ENCODE results near the gene RBM23. TPM values are rescaled to one million over a fixed set of nuclear protein-coding genes. Genes with fewer than 3 reads are reported as not detected.

RBM23 gene
- total RNA-seq, 1 donor from 2014 or later = 42.1 TPM

DNA sequence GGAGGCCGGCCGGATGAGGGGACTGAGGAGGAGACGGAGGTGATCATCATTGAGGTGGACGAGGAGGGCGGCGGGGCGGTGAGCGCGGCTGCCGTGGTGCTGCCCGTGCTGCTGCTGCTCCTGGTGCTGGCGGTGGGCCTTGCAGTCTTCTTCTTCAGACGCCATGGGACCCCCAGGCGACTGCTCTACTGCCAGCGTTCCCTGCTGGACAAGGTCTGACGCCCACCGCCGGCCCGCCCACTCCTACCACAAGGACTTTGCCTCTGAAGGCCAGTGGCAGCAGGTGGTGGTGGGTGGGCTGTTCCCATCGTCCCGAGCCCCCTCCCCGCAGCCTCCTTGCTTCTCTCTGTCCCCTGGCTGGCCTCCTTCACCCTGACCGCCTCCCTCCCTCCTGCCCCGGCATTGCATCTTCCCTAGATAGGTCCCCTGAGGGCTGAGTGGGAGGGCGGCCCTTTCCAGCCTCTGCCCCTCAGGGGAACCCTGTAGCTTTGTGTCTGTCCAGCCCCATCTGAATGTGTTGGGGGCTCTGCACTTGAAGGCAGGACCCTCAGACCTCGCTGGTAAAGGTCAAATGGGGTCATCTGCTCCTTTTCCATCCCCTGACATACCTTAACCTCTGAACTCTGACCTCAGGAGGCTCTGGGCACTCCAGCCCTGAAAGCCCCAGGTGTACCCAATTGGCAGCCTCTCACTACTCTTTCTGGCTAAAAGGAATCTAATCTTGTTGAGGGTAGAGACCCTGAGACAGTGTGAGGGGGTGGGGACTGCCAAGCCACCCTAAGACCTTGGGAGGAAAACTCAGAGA, 72.9 kb downstream of the RBM23 start:
- DNase-seq = no peak
- Histone ChIP-seq H3K9me3 (replicated peaks) (no peaks in the 10 kb centered on the region), H3K4me1 (peaks cover 57% of the 10 kb centered on the region), H3K27me3 (ENCODE audit: low read depth) (no peaks in the 10 kb centered on the region), H3K36me3 (peaks cover 57% of the 10 kb centered on the region), H3K4me3 (no peak overlapping the region), H3K27ac (replicated peaks) (peak overlapping the region; percentile 5)
- TF ChIP-seq, protein P1, sequence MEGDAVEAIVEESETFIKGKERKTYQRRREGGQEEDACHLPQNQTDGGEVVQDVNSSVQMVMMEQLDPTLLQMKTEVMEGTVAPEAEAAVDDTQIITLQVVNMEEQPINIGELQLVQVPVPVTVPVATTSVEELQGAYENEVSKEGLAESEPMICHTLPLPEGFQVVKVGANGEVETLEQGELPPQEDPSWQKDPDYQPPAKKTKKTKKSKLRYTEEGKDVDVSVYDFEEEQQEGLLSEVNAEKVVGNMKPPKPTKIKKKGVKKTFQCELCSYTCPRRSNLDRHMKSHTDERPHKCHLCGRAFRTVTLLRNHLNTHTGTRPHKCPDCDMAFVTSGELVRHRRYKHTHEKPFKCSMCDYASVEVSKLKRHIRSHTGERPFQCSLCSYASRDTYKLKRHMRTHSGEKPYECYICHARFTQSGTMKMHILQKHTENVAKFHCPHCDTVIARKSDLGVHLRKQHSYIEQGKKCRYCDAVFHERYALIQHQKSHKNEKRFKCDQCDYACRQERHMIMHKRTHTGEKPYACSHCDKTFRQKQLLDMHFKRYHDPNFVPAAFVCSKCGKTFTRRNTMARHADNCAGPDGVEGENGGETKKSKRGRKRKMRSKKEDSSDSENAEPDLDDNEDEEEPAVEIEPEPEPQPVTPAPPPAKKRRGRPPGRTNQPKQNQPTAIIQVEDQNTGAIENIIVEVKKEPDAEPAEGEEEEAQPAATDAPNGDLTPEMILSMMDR (IDR thresholded peaks at IDR 0.05; ENCODE audit: borderline replicate concordance) = no peak
- intact Hi-C loops (cut with micrococcal nuclease) = no loop called here

DNA sequence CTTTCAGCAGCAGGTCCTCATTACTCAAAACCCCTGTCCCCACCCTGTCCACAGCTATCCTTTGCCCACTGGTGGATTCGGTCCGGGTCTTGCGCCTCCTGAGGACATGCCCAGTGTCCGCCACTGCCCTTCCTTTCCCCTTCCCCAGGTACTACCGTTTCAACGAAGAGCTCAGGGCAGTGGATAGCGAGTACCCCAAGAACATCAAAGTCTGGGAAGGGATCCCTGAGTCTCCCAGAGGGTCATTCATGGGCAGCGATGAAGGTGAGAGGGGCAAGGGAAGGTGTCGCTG, 73.9 kb downstream of the RBM23 start:
- DNase-seq = no peak
- no peaks in the 10 kb centered on the region for H3K9me3 ChIP-seq (replicated peaks)
- H3K36me3 ChIP-seq = peaks cover 58% of the 10 kb centered on the region
- no peaks in the 10 kb centered on the region for H3K27me3 ChIP-seq (ENCODE audit: low read depth)
- TF ChIP-seq, protein P1 (IDR thresholded peaks at IDR 0.05; ENCODE audit: borderline replicate concordance) = no peak
- intact Hi-C loops (cut with micrococcal nuclease) = no loop called here
- no peak overlapping the region for H3K4me3 ChIP-seq
- H3K27ac ChIP-seq (replicated peaks) = no peak overlapping the region
- peaks cover 51% of the 10 kb centered on the region for H3K4me1 ChIP-seq

DNA sequence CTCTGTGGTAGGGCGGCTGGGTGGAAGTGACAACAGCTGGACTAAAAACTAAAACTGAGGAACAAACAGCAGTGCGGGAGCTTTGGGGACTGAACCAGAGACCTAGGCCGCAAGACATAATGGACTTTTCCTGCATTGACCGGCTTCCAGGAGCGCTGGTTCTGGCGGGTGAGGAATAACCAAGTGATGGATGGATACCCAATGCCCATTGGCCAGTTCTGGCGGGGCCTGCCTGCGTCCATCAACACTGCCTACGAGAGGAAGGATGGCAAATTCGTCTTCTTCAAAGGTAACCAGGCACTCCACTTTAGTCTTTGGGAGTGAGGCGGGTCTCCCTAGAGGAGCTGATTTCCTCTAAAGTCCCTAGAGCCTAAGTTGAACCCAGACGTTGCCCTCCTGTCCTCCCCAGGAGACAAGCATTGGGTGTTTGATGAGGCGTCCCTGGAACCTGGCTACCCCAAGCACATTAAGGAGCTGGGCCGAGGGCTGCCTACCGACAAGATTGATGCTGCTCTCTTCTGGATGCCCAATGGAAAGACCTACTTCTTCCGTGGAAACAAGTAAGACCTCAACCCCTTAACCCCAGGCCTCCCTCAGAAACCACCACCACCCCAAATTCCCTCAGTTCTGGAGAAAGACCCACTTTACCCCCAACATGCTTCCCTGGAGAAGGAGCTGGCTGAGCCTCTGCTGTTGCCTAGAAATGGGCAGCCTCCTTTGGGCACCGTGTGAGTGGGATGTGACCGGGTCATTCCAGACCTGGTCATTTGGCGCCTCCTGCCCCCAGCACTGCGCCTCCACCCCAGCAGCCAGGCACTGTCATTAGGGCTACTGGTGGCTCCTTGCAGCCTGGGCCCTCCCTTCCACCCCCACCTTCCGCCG, 74.5 kb downstream of the RBM23 start:
- Histone ChIP-seq H3K4me3 (no peak overlapping the region), H3K4me1 (peaks cover 51% of the 10 kb centered on the region), H3K27me3 (ENCODE audit: low read depth) (no peaks in the 10 kb centered on the region), H3K27ac (replicated peaks) (no peak overlapping the region), H3K36me3 (peaks cover 58% of the 10 kb centered on the region), H3K9me3 (replicated peaks) (no peaks in the 10 kb centered on the region)
- DNase-seq = no peak
- intact Hi-C loops (cut with micrococcal nuclease) = no loop called here
- TF ChIP-seq, protein P1 (IDR thresholded peaks at IDR 0.05; ENCODE audit: borderline replicate concordance) = no peak

Other genes with a start within 250 kb of the RBM23 start
- gene OXA1L, start 152.5 kb downstream of the RBM23 start, total RNA-seq = 182 TPM
- 4.6 TPM for gene SLC7A7, start 103.7 kb downstream of the RBM23 start, total RNA-seq
- 110 TPM for gene MRPL52, start 89.3 kb downstream of the RBM23 start, total RNA-seq
- 22.1 TPM for gene MMP14, start 82.6 kb downstream of the RBM23 start, total RNA-seq
- gene LRP10, start 47.4 kb downstream of the RBM23 start, total RNA-seq = 48.3 TPM
- not detected for gene REM2, start 35.9 kb downstream of the RBM23 start, total RNA-seq
- gene PRMT5, start 10.2 kb upstream of the RBM23 start, total RNA-seq = 59.0 TPM
- gene HAUS4, start 37.9 kb upstream of the RBM23 start, total RNA-seq = 17.9 TPM
- 7.2 TPM for gene AJUBA, start 63.4 kb upstream of the RBM23 start, total RNA-seq
- gene C14orf93, start 91.0 kb upstream of the RBM23 start, total RNA-seq = 4.9 TPM
- gene PSMB5, start 115.8 kb upstream of the RBM23 start, total RNA-seq = 118 TPM
- gene PSMB11, start 123.1 kb upstream of the RBM23 start, total RNA-seq = not detected
- 2.1 TPM for gene CDH24, start 138.4 kb upstream of the RBM23 start, total RNA-seq
- gene ACIN1, start 176.0 kb upstream of the RBM23 start, total RNA-seq = 64.6 TPM
- 25.2 TPM for gene C14orf119, start 176.4 kb upstream of the RBM23 start, total RNA-seq
- not detected for gene CIROP, start 185.8 kb upstream of the RBM23 start, total RNA-seq
- gene CEBPE, start 200.1 kb upstream of the RBM23 start, total RNA-seq = not detected

Measured in left ventricle myocardium inferior (tissue), 1 donor.